ELR (cell line): ENCODE data around the gene CAMK2A.
"Not testable (repeated sequence)": the region's sequence is repeated elsewhere in the genome, so short reads cannot be mapped to it uniquely, and the experiment has no call there.

Source experiments
- DNase-seq: peaks from one replicate; pipeline ENCODE4 v3.0.0-alpha.2; 2015; ENCODE audit warnings: low read depth

Gene CAMK2A

GRCh38 chr5:150236981-150237754 lies 52.4 kb downstream of the CAMK2A start:
- DNase-seq: no peak

GRCh38 chr5:150236313-150236712 lies 53.3 kb downstream of the CAMK2A start:
- DNase-seq: no peak

DNA sequence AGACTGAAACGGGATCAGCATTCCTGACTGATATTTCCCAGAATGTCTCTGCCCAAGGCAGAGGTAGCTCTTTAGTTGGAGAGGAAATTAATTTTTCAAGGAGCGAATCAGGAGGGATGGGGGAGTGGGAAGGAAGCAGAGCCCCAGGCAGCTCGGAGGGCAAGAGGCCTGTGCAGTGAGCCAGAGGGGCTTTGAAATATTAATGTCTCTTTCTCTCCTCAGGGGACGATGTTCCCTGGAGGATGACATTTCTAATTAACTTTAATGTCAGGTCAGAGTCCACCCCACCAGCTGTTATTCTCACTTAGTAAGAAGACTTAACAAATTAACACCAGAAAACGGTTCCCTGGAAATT lies 54.1 kb downstream of the CAMK2A start:
- no peak for DNase-seq

GRCh38 chr5:150234576-150235499 lies 54.7 kb downstream of the CAMK2A start:
- DNase-seq: no peak

GRCh38 chr5:150233706-150234105 lies 55.9 kb downstream of the CAMK2A start:
- not testable (repeated sequence) for DNase-seq

DNA sequence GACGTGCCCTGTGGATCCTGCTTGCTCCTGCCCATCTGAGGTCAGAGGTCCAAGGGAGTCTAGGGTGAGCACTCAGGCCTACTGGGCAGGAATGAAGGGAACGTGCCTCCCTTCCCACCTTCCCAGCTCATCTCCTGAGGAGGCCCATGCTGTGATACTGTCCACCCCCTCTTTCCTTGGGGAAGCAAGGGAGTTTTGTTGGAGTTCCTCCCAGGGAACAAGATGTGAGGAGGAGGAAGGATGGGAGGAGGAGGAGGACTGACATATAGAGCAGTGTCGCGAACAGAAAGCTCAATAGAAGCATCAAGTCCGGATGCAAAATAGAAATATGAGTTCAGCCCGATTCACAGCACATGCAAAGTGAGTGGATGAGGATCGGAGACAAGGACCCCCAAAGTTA lies 58.7 kb downstream of the CAMK2A start:
- no peak for DNase-seq

- DNase-seq: no peak
These were observed 60.0 kb downstream of the CAMK2A start for GRCh38 chr5:150229571-150229970.

- DNase-seq: peak; percentile 49
These were observed 61.8 kb downstream of the CAMK2A start for GRCh38 chr5:150227606-150228273.

- no peak for DNase-seq
These were observed 62.5 kb downstream of the CAMK2A start for GRCh38 chr5:150227036-150227435.

DNA sequence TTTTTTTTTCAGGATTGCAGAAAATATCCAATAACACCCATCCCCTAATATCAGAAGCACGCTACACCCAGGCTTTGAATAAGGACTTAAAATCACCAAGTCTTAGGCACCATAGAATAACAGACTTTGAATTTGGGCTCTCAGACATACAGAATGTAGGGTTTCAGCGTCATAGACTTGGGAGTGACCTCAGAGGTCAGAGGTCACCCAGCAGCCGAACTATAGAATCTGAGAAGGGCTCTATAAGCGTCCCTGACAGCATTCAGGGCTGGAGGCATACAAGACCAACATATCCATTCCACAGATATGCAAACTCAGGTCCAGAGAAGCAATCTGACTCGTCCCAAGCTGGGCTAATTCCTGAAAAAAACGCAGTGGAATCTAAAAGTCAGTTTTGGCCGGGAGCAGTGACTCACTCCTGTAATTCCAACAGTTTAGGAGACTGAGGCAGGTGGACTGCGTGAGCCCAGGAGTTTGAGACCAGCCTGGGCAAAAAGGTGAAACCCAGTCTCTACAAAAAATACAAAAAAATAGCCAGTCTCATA lies 65.0 kb downstream of the CAMK2A start:
- DNase-seq: no peak

DNA sequence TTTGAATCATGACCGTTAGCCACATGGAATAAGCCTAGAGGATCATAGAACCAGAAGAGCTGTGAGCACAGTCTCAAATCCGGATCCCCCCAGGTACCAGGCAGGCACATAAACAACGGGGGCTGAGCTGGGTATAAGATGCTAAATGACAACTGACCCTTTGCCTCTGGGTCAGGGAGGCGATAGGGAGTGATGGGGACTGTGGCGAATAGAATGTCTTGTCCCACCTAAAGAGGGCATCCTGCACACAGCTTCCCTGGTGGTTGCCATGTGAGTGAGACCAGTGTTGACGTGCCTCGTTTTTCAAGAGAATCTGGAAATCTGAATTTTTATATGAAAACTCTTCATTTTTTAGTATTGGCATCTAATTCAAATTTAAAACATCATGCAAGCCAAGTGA lies 66.1 kb downstream of the CAMK2A start:
- no peak for DNase-seq

DNA sequence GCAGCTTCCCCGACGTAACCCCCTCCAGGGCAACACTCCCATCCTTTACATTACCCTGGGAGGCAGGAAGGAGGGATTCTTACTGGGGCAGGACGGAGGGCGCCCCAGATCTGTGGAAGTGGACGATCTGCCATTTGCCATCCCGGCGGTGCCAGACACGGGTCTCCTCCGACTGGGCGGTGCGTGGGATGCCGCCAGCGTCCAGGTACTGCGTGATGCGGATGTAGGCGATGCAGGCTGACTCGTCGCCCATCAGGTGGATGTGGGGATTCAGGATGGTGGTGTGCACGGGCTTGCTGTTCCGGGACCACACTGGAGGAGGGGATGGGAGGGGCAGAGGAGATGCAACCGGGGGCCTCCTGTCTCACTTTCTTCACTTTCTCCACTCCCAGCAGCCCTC lies 66.7 kb downstream of the CAMK2A start:
- no peak for DNase-seq

- no peak for DNase-seq
These were observed 68.1 kb downstream of the CAMK2A start for GRCh38 chr5:150221471-150221870.

GRCh38 chr5:150219861-150220260 lies 69.7 kb downstream of the CAMK2A start:
- no peak for DNase-seq

GRCh38 chr5:150219142-150219541 lies 70.4 kb downstream of the CAMK2A start:
- no peak for DNase-seq

GRCh38 chr5:150218693-150219035 lies 70.9 kb downstream of the CAMK2A start:
- DNase-seq: no peak

DNA sequence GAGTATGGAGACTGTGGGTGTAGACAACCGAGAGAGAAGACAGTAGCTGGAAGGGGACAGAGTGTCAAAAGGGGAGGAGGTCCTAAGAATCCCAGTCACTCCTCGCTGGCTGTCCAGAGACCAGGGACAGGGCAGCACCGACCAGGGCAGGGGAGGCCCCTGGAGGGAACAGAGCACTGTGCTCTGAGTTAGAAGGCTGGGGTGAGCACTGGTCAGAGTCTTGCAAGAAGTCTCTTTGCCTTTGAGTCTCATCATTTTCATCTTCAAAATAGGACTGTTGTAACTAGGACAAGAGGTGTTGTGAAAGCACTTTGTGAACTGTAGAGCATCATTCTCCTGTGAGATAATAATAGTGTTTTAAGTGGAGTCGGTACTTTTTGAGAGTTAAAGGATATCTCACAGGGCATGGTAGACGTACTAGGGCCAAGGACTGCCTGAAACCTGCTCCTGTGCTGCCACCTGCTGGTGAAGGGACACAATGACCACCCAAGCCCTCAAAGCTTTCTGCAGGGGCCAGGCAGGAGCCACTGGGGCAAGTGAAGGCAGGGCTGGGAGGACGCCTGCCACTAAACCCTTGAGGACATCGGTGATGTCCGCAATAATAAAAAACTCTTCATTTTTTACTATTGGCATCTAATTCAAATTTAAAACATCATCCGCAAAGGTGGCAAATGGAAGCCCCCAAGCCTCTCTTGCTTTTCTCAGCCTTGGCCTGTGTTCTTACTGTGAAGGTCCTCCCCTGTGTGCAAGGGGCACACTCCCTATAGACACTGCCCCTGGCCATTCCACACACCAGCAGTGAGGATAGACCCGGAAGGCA lies 71.5 kb downstream of the CAMK2A start:
- DNase-seq: peak; percentile 84

DNA sequence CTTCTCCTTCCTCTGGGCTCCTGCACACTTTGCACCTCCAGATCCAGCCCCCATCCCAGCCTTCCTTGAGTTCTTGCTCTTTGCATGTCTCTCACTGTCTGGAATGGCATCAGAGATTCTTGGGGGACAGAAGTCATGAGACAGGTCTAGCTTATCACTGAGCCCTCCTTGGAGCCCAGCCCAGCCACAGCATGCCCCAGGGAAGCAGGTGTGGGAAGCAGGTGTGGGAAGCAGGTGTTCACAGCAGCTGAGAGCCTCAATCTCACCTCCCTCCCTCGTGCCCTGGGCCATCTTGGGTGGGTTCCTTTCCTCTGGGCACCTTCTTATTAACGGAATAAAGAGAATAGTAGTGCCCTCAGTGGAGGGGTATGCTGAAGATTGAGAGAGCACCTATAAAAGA lies 72.5 kb downstream of the CAMK2A start:
- DNase-seq: no peak

GRCh38 chr5:150215979-150216944 lies 73.3 kb downstream of the CAMK2A start:
- no peak for DNase-seq

DNA sequence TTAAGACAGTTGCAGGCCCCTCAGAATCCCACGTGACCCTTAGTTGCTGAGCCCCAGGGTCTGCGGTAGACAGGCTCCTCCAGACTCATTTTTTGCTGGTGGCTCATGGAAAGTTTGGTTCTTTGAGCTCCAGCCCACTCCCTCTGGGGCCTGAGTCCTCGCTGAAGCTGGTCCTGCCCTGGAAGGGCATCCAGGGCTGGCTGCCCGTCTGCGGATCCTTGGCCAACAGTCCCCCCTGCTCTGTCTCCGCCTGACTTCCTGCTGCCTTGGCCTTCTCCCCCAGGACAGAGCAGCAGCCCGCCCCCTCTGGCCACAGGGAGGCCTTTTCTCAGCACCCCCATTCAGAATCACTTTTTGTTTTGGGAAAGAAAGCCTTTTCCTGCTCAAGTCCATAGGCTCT lies 75.3 kb downstream of the CAMK2A start:
- peak; percentile 28 for DNase-seq
